ENCODE results near the gene ZNF429.

ZNF429 gene

GRCh38 chr19:21568816-21569493 lies 63.6 kb downstream of the ZNF429 start:
- Histone ChIP-seq H2AFZ (ENCODE audit: low read length) (0 out of 2 replicates have a peak overlapping the region, but pooled peaks have one; percentile 5), H4K20me1 (ENCODE audit: insufficient read depth, low read length) (no peaks in the 10 kb centered on the region), H3F3A (ENCODE audit: insufficient read depth, low read length) (no peaks in the 10 kb centered on the region), H3K36me3 (replicated peaks; ENCODE audit: insufficient read depth, low read length) (no peaks in the 10 kb centered on the region), H3K4me2 (ENCODE audit: low read depth, low read length) (no peak overlapping the region), H3K4me1 (ENCODE audit: low read length) (no peaks in the 10 kb centered on the region), H3K9ac (ENCODE audit: low read length) (no peak overlapping the region), H3K27me3 (replicated peaks; ENCODE audit: insufficient read depth, low read length) (no peaks in the 10 kb centered on the region), H3K9me2 (replicated peaks; ENCODE audit: insufficient read depth, low read length) (no peaks in the 10 kb centered on the region), H3K27ac (ENCODE audit: low read length) (no peak overlapping the region), H3K4me3 (ENCODE audit: low read length) (no peak overlapping the region), H3K9me3 (replicated peaks; ENCODE audit: insufficient read depth, low read length) (no peaks in the 10 kb centered on the region; the same call in 1 of the 2 replicates), H3K79me2 (ENCODE audit: low read length) (no peaks in the 10 kb centered on the region)
- no peak for TF ChIP-seq EZH2phosphoT487 (IDR thresholded peaks at IDR 0.05; ENCODE audit: low read length)
- TF ChIP-seq, protein P1, sequence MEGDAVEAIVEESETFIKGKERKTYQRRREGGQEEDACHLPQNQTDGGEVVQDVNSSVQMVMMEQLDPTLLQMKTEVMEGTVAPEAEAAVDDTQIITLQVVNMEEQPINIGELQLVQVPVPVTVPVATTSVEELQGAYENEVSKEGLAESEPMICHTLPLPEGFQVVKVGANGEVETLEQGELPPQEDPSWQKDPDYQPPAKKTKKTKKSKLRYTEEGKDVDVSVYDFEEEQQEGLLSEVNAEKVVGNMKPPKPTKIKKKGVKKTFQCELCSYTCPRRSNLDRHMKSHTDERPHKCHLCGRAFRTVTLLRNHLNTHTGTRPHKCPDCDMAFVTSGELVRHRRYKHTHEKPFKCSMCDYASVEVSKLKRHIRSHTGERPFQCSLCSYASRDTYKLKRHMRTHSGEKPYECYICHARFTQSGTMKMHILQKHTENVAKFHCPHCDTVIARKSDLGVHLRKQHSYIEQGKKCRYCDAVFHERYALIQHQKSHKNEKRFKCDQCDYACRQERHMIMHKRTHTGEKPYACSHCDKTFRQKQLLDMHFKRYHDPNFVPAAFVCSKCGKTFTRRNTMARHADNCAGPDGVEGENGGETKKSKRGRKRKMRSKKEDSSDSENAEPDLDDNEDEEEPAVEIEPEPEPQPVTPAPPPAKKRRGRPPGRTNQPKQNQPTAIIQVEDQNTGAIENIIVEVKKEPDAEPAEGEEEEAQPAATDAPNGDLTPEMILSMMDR (IDR thresholded peaks at IDR 0.05; ENCODE audit: low read length) = no peak
- TF ChIP-seq EZH2 (optimal IDR thresholded peaks at IDR 0.05; ENCODE audit: low read depth, low read length) = no peak
- DNase-seq = peak; percentile 33

- no peaks in the 10 kb centered on the region for H3K36me3 ChIP-seq (replicated peaks; ENCODE audit: insufficient read depth, low read length)
- no peaks in the 10 kb centered on the region; the same call in 1 of the 2 replicates for H3K9me3 ChIP-seq (replicated peaks; ENCODE audit: insufficient read depth, low read length)
- DNase-seq = no peak
- TF ChIP-seq EZH2phosphoT487 (IDR thresholded peaks at IDR 0.05; ENCODE audit: low read length) (no peak), EZH2 (optimal IDR thresholded peaks at IDR 0.05; ENCODE audit: low read depth, low read length) (no peak)
- TF ChIP-seq, protein P1 (IDR thresholded peaks at IDR 0.05; ENCODE audit: low read length) = no peak
- 0 out of 2 replicates have a peak overlapping the region, but pooled peaks have one; percentile 5 for H2AFZ ChIP-seq (ENCODE audit: low read length)
- no peaks in the 10 kb centered on the region for H3F3A ChIP-seq (ENCODE audit: insufficient read depth, low read length)
- H3K9ac ChIP-seq (ENCODE audit: low read length) = no peak overlapping the region
- H3K4me2 ChIP-seq (ENCODE audit: low read depth, low read length) = no peak overlapping the region
- H4K20me1 ChIP-seq (ENCODE audit: insufficient read depth, low read length) = no peaks in the 10 kb centered on the region
- H3K4me3 ChIP-seq (ENCODE audit: low read length) = no peak overlapping the region
- H3K9me2 ChIP-seq (replicated peaks; ENCODE audit: insufficient read depth, low read length) = no peaks in the 10 kb centered on the region
- H3K4me1 ChIP-seq (ENCODE audit: low read length) = no peaks in the 10 kb centered on the region
- no peaks in the 10 kb centered on the region for H3K79me2 ChIP-seq (ENCODE audit: low read length)
- H3K27ac ChIP-seq (ENCODE audit: low read length) = no peak overlapping the region
- H3K27me3 ChIP-seq (replicated peaks; ENCODE audit: insufficient read depth, low read length) = no peaks in the 10 kb centered on the region
Measured at GRCh38 chr19:21569494-21569865, 64.1 kb downstream of the ZNF429 start.

DNA sequence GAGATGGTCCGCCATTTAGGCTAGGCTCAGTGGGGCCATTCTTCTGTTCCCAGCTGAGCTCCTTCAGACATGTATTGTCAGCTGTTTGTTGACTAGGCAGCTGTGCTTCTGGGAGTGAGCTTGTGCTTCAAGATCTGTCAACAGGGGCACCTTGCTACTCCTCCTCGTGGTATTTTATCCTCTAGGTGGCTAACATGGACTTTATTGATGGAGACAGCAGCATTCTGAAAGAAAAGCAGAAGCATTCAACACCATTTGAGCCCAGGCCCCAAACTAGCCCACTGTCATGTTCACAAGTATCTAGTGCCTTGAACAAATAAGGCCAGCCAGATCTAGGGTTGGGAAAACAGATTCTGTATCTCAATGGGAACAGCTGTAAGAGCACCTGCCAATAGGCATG lies 65.9 kb downstream of the ZNF429 start:
- Histone ChIP-seq H3K9me3 (replicated peaks; ENCODE audit: insufficient read depth, low read length) (no peaks in the 10 kb centered on the region; the same call in 1 of the 2 replicates), H3K4me1 (ENCODE audit: low read length) (no peaks in the 10 kb centered on the region), H2AFZ (ENCODE audit: low read length) (no peak overlapping the region), H3K4me2 (ENCODE audit: low read depth, low read length) (no peak overlapping the region), H3K27me3 (replicated peaks; ENCODE audit: insufficient read depth, low read length) (no peaks in the 10 kb centered on the region), H3K9me2 (replicated peaks; ENCODE audit: insufficient read depth, low read length) (no peaks in the 10 kb centered on the region), H3K36me3 (replicated peaks; ENCODE audit: insufficient read depth, low read length) (no peaks in the 10 kb centered on the region), H3F3A (ENCODE audit: insufficient read depth, low read length) (no peaks in the 10 kb centered on the region), H3K79me2 (ENCODE audit: low read length) (no peaks in the 10 kb centered on the region), H3K4me3 (ENCODE audit: low read length) (no peak overlapping the region), H3K27ac (ENCODE audit: low read length) (no peak overlapping the region), H4K20me1 (ENCODE audit: insufficient read depth, low read length) (no peaks in the 10 kb centered on the region), H3K9ac (ENCODE audit: low read length) (no peak overlapping the region)
- DNase-seq = no peak
- no peak for TF ChIP-seq EZH2 (optimal IDR thresholded peaks at IDR 0.05; ENCODE audit: low read depth, low read length)
- TF ChIP-seq, protein P1 (IDR thresholded peaks at IDR 0.05; ENCODE audit: low read length) = no peak
- no peak for TF ChIP-seq EZH2phosphoT487 (IDR thresholded peaks at IDR 0.05; ENCODE audit: low read length)

Measured in MM.1S (cell line).